HG03354 (cell line): ENCODE data around the gene RAB41.
"Not testable (repeated sequence)": the region's sequence is repeated elsewhere in the genome, so short reads cannot be mapped to it uniquely, and the experiment has no call there.

Experiments
- ATAC-seq: cut with Tn5 transposase; IDR thresholded peaks from one replicate; pipeline ENCODE4 v1.9.1; 2021; ENCODE audit warnings: mild to moderate bottlenecking; ENCODE audit not compliant: unreplicated experiment, poor library complexity, severe bottlenecking

The RAB41 gene

GRCh38 chrX:70289168-70289792 lies 7.3 kb downstream of the RAB41 start:
- ATAC-seq, result peak; percentile 5

- peak; percentile 97 for ATAC-seq
Measured at GRCh38 chrX:70289793-70290770, 8.1 kb downstream of the RAB41 start, which contains the start of the genes KIF4A and PDZD11. KIF4A (plus strand) TSS chrX:70290104; CDS start chrX:70290459, 355 bp downstream. PDZD11 (minus strand) TSS chrX:70289927; CDS start chrX:70289341, 586 bp downstream.

GRCh38 chrX:70292788-70293187 lies 10.8 kb downstream of the RAB41 start:
- no peak for ATAC-seq

- no peak for ATAC-seq
Measured at GRCh38 chrX:70293621-70294020, 11.6 kb downstream of the RAB41 start.

- ATAC-seq, result no peak
Measured at GRCh38 chrX:70301716-70302115, 19.7 kb downstream of the RAB41 start.

GRCh38 chrX:70313503-70313902 lies 31.5 kb downstream of the RAB41 start:
- ATAC-seq, result no peak

GRCh38 chrX:70322784-70323183 lies 40.8 kb downstream of the RAB41 start:
- no peak for ATAC-seq

- ATAC-seq, result not testable (repeated sequence)
Measured at GRCh38 chrX:70323628-70324027, 41.7 kb downstream of the RAB41 start.

- no peak for ATAC-seq
Measured at GRCh38 chrX:70324326-70324725, 42.4 kb downstream of the RAB41 start.

- no peak for ATAC-seq
Measured at GRCh38 chrX:70331161-70331560, 49.2 kb downstream of the RAB41 start.

- ATAC-seq, result no peak
Measured at GRCh38 chrX:70332600-70332999, 50.6 kb downstream of the RAB41 start.
